ENCODE measurements around the gene TTLL13.

DNA sequence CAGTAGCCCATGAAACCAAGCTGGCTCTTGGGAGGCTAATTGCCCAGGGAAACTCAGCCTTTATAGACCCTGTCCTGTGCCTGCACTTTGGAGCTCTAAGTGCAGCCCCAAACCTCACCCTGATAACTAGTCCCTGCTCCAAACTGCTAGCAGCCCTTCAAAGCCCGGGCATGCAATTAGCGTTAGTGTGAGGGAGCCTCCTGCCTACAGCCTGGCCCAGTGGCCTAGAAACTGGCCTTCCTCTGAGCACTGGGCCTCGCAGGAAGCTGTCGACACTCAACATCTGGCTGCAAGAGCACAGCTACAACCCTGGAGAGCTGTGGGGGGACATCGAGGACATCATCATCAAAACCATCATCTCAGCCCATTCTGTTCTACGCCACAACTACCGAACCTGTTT is 8.4 kb downstream of the TTLL13 start:
- TF ChIP-seq, protein P1, sequence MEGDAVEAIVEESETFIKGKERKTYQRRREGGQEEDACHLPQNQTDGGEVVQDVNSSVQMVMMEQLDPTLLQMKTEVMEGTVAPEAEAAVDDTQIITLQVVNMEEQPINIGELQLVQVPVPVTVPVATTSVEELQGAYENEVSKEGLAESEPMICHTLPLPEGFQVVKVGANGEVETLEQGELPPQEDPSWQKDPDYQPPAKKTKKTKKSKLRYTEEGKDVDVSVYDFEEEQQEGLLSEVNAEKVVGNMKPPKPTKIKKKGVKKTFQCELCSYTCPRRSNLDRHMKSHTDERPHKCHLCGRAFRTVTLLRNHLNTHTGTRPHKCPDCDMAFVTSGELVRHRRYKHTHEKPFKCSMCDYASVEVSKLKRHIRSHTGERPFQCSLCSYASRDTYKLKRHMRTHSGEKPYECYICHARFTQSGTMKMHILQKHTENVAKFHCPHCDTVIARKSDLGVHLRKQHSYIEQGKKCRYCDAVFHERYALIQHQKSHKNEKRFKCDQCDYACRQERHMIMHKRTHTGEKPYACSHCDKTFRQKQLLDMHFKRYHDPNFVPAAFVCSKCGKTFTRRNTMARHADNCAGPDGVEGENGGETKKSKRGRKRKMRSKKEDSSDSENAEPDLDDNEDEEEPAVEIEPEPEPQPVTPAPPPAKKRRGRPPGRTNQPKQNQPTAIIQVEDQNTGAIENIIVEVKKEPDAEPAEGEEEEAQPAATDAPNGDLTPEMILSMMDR (conservative IDR thresholded peaks at IDR 0.05; ENCODE audit: low read depth, low read length), result no peak
- no peak for TF ChIP-seq EZH2 (IDR thresholded peaks at IDR 0.05; ENCODE audit: low read length, unreplicated experiment)
